ENCODE measurements around the gene CRAT.

CRAT gene

GRCh38 chr9:129089246-129089645 lies 21.3 kb downstream of the CRAT start:
- DNase-seq (ENCODE audit: low spot score) = no peak

- DNase-seq (ENCODE audit: low spot score) = no peak
These were observed 26.5 kb downstream of the CRAT start for GRCh38 chr9:129084087-129084486.

- DNase-seq (ENCODE audit: low spot score) = peak; percentile 66
These were observed 29.1 kb downstream of the CRAT start for GRCh38 chr9:129081388-129081904.

GRCh38 chr9:129080601-129081387 lies 29.8 kb downstream of the CRAT start, which contains the start of gene DOLPP1:
Gene DOLPP1, plus strand, starts transcription at chr9:129081111. Its CDS starts 21 bp downstream, at chr9:129081132.
- peak; percentile 99 for DNase-seq (ENCODE audit: low spot score)

GRCh38 chr9:129080298-129080600 lies 30.3 kb downstream of the CRAT start:
- no peak for DNase-seq (ENCODE audit: low spot score)

GRCh38 chr9:129079829-129080228 lies 30.8 kb downstream of the CRAT start:
- no peak for DNase-seq (ENCODE audit: low spot score)

- no peak for DNase-seq (ENCODE audit: low spot score)
These were observed 31.7 kb downstream of the CRAT start for GRCh38 chr9:129078691-129079503.

- DNase-seq (ENCODE audit: low spot score) = no peak
These were observed 33.4 kb downstream of the CRAT start for GRCh38 chr9:129077236-129077635.

GRCh38 chr9:129076640-129077037 lies 34.0 kb downstream of the CRAT start:
- no peak for DNase-seq (ENCODE audit: low spot score)

- DNase-seq (ENCODE audit: low spot score) = no peak
These were observed 34.5 kb downstream of the CRAT start for GRCh38 chr9:129075996-129076639.

GRCh38 chr9:129074106-129074505 lies 36.5 kb downstream of the CRAT start:
- no peak for DNase-seq (ENCODE audit: low spot score)

GRCh38 chr9:129073404-129073803 lies 37.2 kb downstream of the CRAT start:
- no peak for DNase-seq (ENCODE audit: low spot score)

- no peak for DNase-seq (ENCODE audit: low spot score)
These were observed 38.4 kb downstream of the CRAT start for GRCh38 chr9:129072171-129072570.

- DNase-seq (ENCODE audit: low spot score) = peak; percentile 71
These were observed 39.0 kb downstream of the CRAT start for GRCh38 chr9:129071526-129072126.

GRCh38 chr9:129070696-129071525 lies 39.7 kb downstream of the CRAT start:
- DNase-seq (ENCODE audit: low spot score) = peak; percentile 65

- peak; percentile 77 for DNase-seq (ENCODE audit: low spot score)
These were observed 40.5 kb downstream of the CRAT start for GRCh38 chr9:129069862-129070641.

GRCh38 chr9:129068990-129069861 lies 41.4 kb downstream of the CRAT start:
- peak; percentile 98 for DNase-seq (ENCODE audit: low spot score)

GRCh38 chr9:129068110-129068509 lies 42.5 kb downstream of the CRAT start:
- no peak for DNase-seq (ENCODE audit: low spot score)

GRCh38 chr9:129064499-129064908 lies 46.1 kb downstream of the CRAT start:
- DNase-seq (ENCODE audit: low spot score) = no peak

Data from hematopoietic multipotent progenitor cell treated with erythropoietin and hydrocortisone succinate and interleukin-3 and kit ligand, for 15 days (in vitro differentiated cells).